HCT116 (cell line): ENCODE data around the gene PPP1R12B. TPM values are rescaled to one million over a fixed set of nuclear protein-coding genes. Genes with fewer than 3 reads are reported as not detected.
"Not testable (repeated sequence)": the region's sequence is repeated elsewhere in the genome, so short reads cannot be mapped to it uniquely, and the experiment has no call there.

Experiments
- ATAC-seq: fragments of 200-7000 bp; cut with Tn5 transposase; 2 replicates; pipeline ENCODE4 v1.9.1; 2020; ENCODE audit warnings: mild to moderate bottlenecking, moderate library complexity
- BruUV-seq: library from RNA; stranded (reverse); fragments of 400-500 nt; replicated peaks from 2 replicates; lab custom pipeline; 2021; lab: Mats Ljungman, UMichigan
- CTCF ChIA-PET: fragments of 300-600 bp; sonication (Branson Sonifier 250); formaldehyde crosslinking; loops from one replicate; lab custom pipeline; 2021; ENCODE audit warnings: antibody characterized with exemption; lab: Charles Lee
- POLR2A ChIA-PET: fragments of 300-600, 350-600 bp; sonication (Branson Sonifier 250); formaldehyde crosslinking; loops from one replicate; lab custom pipeline; 2021; ENCODE audit warnings: antibody characterized with exemption; lab: Charles Lee
- RAD21 ChIA-PET, 2 experiments: fragments of 300-600 bp; sonication (Branson Sonifier 250); formaldehyde crosslinking; loops; one replicate each; lab custom pipeline; 2023; ENCODE audit warnings: low total read pairs in 2 of 2; ENCODE audit not compliant: uncharacterized antibody in 2 of 2, unreplicated experiment in 2 of 2, low non-redundant PET in 1 of 2; lab: Charles Lee
- DNase-seq: peaks from one replicate; pipeline ENCODE4 v3.0.0-alpha.2; 2010; ENCODE audit warnings: low read depth, low spot score
- H2AFZ ChIP-seq: fragments of 200-600 bp; shearing (Covaris generic), sonication (generic); 2 replicates; pipeline ENCODE4 v1.6.1; 2017; ENCODE audit warnings: low read depth, mixed run types, mixed read lengths, antibody characterized with exemption, low read length; ENCODE audit not compliant: poor library complexity, severe bottlenecking
- H3K27ac ChIP-seq: 2 replicates; pipeline ENCODE4 v1.5.1; 2012; ENCODE audit warnings: low read depth, low read length
- H3K27me3 ChIP-seq: fragments of 200-600 bp; sonication (generic); 2 replicates; pipeline ENCODE4 v1.6.1; 2016; ENCODE audit warnings: mixed run types, low read length, mixed read lengths; ENCODE audit not compliant: insufficient read depth
- H3K36me3 ChIP-seq, 2 experiments: fragments of 200-500 bp in 1 of 2; fragments of 200-600 bp in 1 of 2; sonication (Bioruptor generic) in 1 of 2; sonication (generic) in 1 of 2; 2 replicates each; pipeline versions ENCODE4 v1.5.1 to v1.6.1; 2014 to 2016; ENCODE audit warnings: low read length in 2 of 2, inconsistent platforms in 1 of 2, mixed read lengths in 1 of 2, mixed run types in 1 of 2; ENCODE audit not compliant: insufficient read depth in 2 of 2, control insufficient read depth in 1 of 2
- H3K4me1 ChIP-seq, 2 experiments: fragments of 200-600 bp in 1 of 2; sonication (generic) in 1 of 2; 2 replicates each; pipeline versions ENCODE4 v1.5.1 to v1.6.1; 2012 to 2017; ENCODE audit warnings: low read length in 2 of 2, inconsistent platforms in 1 of 2, mild to moderate bottlenecking in 1 of 2, mixed read lengths in 1 of 2, mixed run types in 1 of 2, moderate library complexity in 1 of 2; ENCODE audit not compliant: insufficient read depth in 2 of 2, control insufficient read depth in 1 of 2
- H3K4me2 ChIP-seq: fragments of 200-600 bp; sonication (generic); 2 replicates; pipeline ENCODE4 v1.6.1; 2017; ENCODE audit warnings: mixed run types, low read length, mixed read lengths
- H3K4me3 ChIP-seq, 2 experiments: fragments of 200-600 bp in 1 of 2; sonication (generic) in 1 of 2; replicated peaks in 1 of 2; 2 replicates each; pipeline ENCODE4 v1.5.1; 2011 to 2016; ENCODE audit warnings: low read length in 2 of 2, control low read depth in 1 of 2, low read depth in 1 of 2, mild to moderate bottlenecking in 1 of 2, mixed read lengths in 1 of 2, mixed run types in 1 of 2
- H3K79me2 ChIP-seq: fragments of 200-600 bp; sonication (generic); 2 replicates; pipeline ENCODE4 v1.6.1; 2017; ENCODE audit warnings: mild to moderate bottlenecking, mixed run types, low read length, moderate library complexity, mixed read lengths; ENCODE audit not compliant: insufficient read depth
- H3K9ac ChIP-seq: fragments of 200-600 bp; sonication (generic); 2 replicates; pipeline ENCODE4 v1.6.1; 2016; ENCODE audit warnings: low read length, mixed read lengths
- H3K9me2 ChIP-seq: fragments of 200-600 bp; sonication (generic), shearing (Covaris generic); 2 replicates; pipeline ENCODE4 v1.6.1; 2017; ENCODE audit warnings: mixed run types, mild to moderate bottlenecking, moderate library complexity; ENCODE audit not compliant: insufficient read depth
- H3K9me3 ChIP-seq, 2 experiments: fragments of 200-500 bp in 1 of 2; fragments of 200-600 bp in 1 of 2; sonication (Bioruptor generic) in 1 of 2; sonication (generic) in 1 of 2; 2 replicates each; pipeline ENCODE4 v1.6.1; 2014 to 2017; ENCODE audit warnings: low read length in 2 of 2, mixed read lengths in 2 of 2, inconsistent platforms in 1 of 2, low read depth in 1 of 2, mild to moderate bottlenecking in 1 of 2, mixed run types in 1 of 2, moderate library complexity in 1 of 2; ENCODE audit not compliant: control insufficient read depth in 1 of 2, insufficient read depth in 1 of 2
- H4K20me1 ChIP-seq: fragments of 200-600 bp; sonication (generic), shearing (Covaris generic); 2 replicates; pipeline ENCODE4 v1.6.1; 2017; ENCODE audit warnings: mixed run types, mild to moderate bottlenecking, moderate library complexity; ENCODE audit not compliant: insufficient read depth
- ATF3 ChIP-seq: IDR thresholded peaks from 2 replicates; pipeline ENCODE4 v1.6.1; 2012
- EZH2 ChIP-seq: fragments of 200-600 bp; sonication (generic); IDR thresholded peaks from 2 replicates; pipeline ENCODE4 v1.6.1; 2017; ENCODE audit warnings: antibody characterized with exemption, mixed run types
- POLR2AphosphoS5 ChIP-seq: IDR thresholded peaks from 2 replicates; pipeline ENCODE4 v1.6.1; 2011; ENCODE audit warnings: mild to moderate bottlenecking, low read depth, low read length, moderate library complexity
- RAD21 ChIP-seq: IDR thresholded peaks from 2 replicates; pipeline ENCODE4 v1.6.1; 2012; ENCODE audit warnings: low read depth, mild to moderate bottlenecking
- SP1 ChIP-seq: IDR thresholded peaks from 2 replicates; pipeline ENCODE4 v1.6.1; 2012; ENCODE audit warnings: low read depth
- SRF ChIP-seq: IDR thresholded peaks from 2 replicates; pipeline ENCODE4 v1.6.1; 2012; ENCODE audit warnings: low read depth
- YY1 ChIP-seq: IDR thresholded peaks from 2 replicates; pipeline ENCODE4 v1.6.1; 2011; ENCODE audit warnings: low read length, low read depth, moderate library complexity, mild to moderate bottlenecking; ENCODE audit not compliant: insufficient replicate concordance; ENCODE audit errors: extremely low read depth
- ZFX ChIP-seq: fragments of 450-650 bp; IDR thresholded peaks from 2 replicates; pipeline ENCODE4 v1.6.1; 2017
- intact Hi-C: fragments of 100-400 bp; cut with micrococcal nuclease; formaldehyde crosslinking; loops from 2 replicates; pipeline ENCODE4 v1.10.0; 2022
- total RNA-seq: library from RNA; stranded (reverse); gene quantifications from one replicate; pipeline ENCODE4 v1.2.1, GENCODE V29; 2021; ENCODE audit not compliant: unreplicated experiment
- TF ChIP-seq, protein P1 (sequence below), 3 experiments: fragments of 200-600 bp in 1 of 3; sonication (generic) in 1 of 3; IDR thresholded peaks in 2 of 3; conservative IDR thresholded peaks in 1 of 3; 2 replicates each; pipeline ENCODE4 v1.5.1; 2012 to 2017; ENCODE audit warnings: low read depth in 2 of 3, low read length in 2 of 3, antibody characterized with exemption in 1 of 3, borderline replicate concordance in 1 of 3, control low read depth in 1 of 3, mild to moderate bottlenecking in 1 of 3, mixed read lengths in 1 of 3, mixed run types in 1 of 3, moderate library complexity in 1 of 3; ENCODE audit not compliant: insufficient read depth in 1 of 3

Gene PPP1R12B
- total RNA-seq, 1 experiment from 2014 or later, result 14.3 TPM

GRCh38 chr1:202625416-202626360 lies 277.2 kb downstream of the PPP1R12B start:
- no peak overlapping the region for H3K4me3 ChIP-seq
- TF ChIP-seq SRF, result no peak
- no peak for TF ChIP-seq SP1
- TF ChIP-seq POLR2AphosphoS5, result no peak
- no peak for TF ChIP-seq YY1
- peak; percentile 70 for TF ChIP-seq RAD21
- TF ChIP-seq, protein P1, sequence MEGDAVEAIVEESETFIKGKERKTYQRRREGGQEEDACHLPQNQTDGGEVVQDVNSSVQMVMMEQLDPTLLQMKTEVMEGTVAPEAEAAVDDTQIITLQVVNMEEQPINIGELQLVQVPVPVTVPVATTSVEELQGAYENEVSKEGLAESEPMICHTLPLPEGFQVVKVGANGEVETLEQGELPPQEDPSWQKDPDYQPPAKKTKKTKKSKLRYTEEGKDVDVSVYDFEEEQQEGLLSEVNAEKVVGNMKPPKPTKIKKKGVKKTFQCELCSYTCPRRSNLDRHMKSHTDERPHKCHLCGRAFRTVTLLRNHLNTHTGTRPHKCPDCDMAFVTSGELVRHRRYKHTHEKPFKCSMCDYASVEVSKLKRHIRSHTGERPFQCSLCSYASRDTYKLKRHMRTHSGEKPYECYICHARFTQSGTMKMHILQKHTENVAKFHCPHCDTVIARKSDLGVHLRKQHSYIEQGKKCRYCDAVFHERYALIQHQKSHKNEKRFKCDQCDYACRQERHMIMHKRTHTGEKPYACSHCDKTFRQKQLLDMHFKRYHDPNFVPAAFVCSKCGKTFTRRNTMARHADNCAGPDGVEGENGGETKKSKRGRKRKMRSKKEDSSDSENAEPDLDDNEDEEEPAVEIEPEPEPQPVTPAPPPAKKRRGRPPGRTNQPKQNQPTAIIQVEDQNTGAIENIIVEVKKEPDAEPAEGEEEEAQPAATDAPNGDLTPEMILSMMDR (IDR thresholded peaks at IDR 0.05 in 2 of 3, conservative IDR thresholded peaks at IDR 0.05 in 1 of 3; ENCODE audit: borderline replicate concordance in 1 of 3, insufficient read depth in 1 of 3, low read depth in 2 of 3, low read length in 2 of 3), result peak; percentile 56 to 71 (median 58)
- TF ChIP-seq EZH2, result no peak
- TF ChIP-seq ZFX, result no peak
- TF ChIP-seq ATF3, result no peak
- H2AFZ ChIP-seq, result no peak overlapping the region
- BruUV-seq, result no TSS peak
- no peaks in the 10 kb centered on the region for H4K20me1 ChIP-seq
- peak; percentile 26 for DNase-seq
- POLR2A ChIA-PET, result interaction anchor here (0.6 kb wide), 1 partner anchor 143 kb away, joined by 3 read pairs; no protein-coding TSS in a partner anchor
- H3K4me1 ChIP-seq, result peaks cover 0 to 18% of the 10 kb centered on the region in 2 experiments; a peak in 2 of 4 replicates
- intact Hi-C loops, result loop anchor here (10.0 kb wide), 1 partner anchor 441 kb away; no protein-coding TSS in a partner anchor
- RAD21 ChIA-PET, result no interaction called here
- no peak overlapping the region for H3K27ac ChIP-seq
- H3K9me2 ChIP-seq, result no peaks in the 10 kb centered on the region
- ATAC-seq, result peak; percentile 98
- CTCF ChIA-PET, result interaction anchor here (0.6 to 1.3 kb wide), 2 partner anchors 94 to 124 kb away, joined by 3 to 4 read pairs; no protein-coding TSS in a partner anchor
- H3K36me3 ChIP-seq, result no peaks in the 10 kb centered on the region
- no peaks in the 10 kb centered on the region for H3K27me3 ChIP-seq
- no peak overlapping the region for H3K9ac ChIP-seq
- no peaks in the 10 kb centered on the region for H3K79me2 ChIP-seq
- no peaks in the 10 kb centered on the region for H3K9me3 ChIP-seq
- peak overlapping the region; percentile 4 for H3K4me2 ChIP-seq

- POLR2A ChIA-PET, result not testable (repeated sequence)
Observed at GRCh38 chr1:202627036-202627435, 278.5 kb downstream of the PPP1R12B start.

More at GRCh38 chr1:202627036-202627435, 278.5 kb downstream of the PPP1R12B start:
- H3K27ac ChIP-seq, H3K4me2 ChIP-seq, ATAC-seq, BruUV-seq, H3K9me2 ChIP-seq, H2AFZ ChIP-seq, H3K9me3 ChIP-seq, H3K9ac ChIP-seq, DNase-seq, H3K4me3 ChIP-seq, H3K79me2 ChIP-seq, H3K27me3 ChIP-seq, CTCF ChIA-PET, RAD21 ChIA-PET, H4K20me1 ChIP-seq, H3K36me3 ChIP-seq: not testable (repeated sequence)
- intact Hi-C loops, result loop anchor here (10.0 kb wide), 1 partner anchor 442 kb away; no protein-coding TSS in a partner anchor
- H3K4me1 ChIP-seq, result peaks cover 0 to 18% of the 10 kb centered on the region in 2 experiments; a peak in 2 of 4 replicates
